Stimulated activated CD4-positive, alpha-beta T cell treated with anti-CD3 and anti-CD28 coated beads, Interleukin-15, amount 100 ng/mL, for 48 hours (primary cell): ENCODE measurements around the gene SCCPDH.

Source experiments
- DNase-seq, 2 donors: peaks; one replicate each; pipeline ENCODE4 v3.0.0-alpha.2; 2020; ENCODE audit warnings: low read depth in 2 of 2

SCCPDH gene

DNA sequence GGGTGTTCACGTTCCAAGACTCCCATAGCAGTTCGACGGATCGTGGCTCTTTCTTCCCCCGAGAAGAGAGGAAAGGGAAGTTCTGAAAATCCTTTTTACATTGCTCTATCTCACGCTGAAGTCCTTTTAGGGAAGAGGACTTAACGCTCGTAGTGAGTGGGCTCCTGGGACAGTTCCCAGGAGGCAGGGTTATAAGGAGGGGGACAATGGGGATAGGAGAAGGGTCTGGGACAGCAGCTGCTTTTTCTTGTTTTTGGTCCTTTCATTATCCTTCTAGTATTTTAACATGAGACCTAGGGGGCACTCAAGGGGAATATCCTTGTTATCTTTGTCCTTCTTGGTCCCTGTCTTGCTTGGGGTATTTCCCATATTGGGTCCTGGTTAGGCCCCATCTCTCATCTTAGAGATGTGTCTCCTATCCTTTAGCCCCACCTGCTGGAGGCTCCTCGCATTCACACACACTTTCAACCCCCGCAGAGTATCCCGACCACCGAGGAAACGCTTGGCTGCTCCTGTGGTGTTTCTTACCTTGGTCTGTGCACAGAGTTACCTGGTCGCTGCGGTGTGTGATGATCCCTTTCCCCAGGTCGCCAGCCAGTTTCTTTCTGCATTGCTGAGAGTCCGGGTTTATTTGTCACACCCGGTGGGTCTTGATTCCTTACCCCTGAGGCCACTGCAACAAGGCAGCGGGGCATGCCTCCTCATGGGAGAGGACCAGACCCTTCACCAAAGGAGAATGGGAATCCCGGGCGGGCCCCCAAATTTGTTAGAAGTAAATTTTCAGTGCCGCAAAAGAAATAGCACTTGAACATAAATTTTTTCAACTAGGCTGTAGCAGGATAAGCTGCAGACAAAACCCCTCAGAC lies 29.7 kb downstream of the SCCPDH start:
- DNase-seq: peak; percentile 27 to 38

DNA sequence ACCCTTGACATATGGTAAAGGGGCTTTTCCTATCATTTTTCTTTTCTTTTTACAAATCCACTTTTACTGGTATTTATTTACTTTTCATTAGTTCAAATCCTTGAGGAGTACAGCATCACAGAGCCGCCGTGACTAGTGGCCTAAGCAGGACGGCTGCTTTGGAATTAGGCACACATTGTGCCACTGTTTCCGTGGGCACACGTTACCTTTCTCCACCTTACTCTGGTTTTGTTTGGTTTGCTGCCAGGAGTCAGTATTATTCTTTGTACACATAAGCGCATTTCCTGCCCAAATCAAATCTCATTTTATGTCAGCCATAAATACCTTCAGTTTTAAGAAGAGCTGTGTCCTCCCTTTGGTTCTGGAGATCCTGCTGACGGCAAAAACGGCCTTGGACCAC lies 31.2 kb downstream of the SCCPDH start:
- DNase-seq: no peak

DNA sequence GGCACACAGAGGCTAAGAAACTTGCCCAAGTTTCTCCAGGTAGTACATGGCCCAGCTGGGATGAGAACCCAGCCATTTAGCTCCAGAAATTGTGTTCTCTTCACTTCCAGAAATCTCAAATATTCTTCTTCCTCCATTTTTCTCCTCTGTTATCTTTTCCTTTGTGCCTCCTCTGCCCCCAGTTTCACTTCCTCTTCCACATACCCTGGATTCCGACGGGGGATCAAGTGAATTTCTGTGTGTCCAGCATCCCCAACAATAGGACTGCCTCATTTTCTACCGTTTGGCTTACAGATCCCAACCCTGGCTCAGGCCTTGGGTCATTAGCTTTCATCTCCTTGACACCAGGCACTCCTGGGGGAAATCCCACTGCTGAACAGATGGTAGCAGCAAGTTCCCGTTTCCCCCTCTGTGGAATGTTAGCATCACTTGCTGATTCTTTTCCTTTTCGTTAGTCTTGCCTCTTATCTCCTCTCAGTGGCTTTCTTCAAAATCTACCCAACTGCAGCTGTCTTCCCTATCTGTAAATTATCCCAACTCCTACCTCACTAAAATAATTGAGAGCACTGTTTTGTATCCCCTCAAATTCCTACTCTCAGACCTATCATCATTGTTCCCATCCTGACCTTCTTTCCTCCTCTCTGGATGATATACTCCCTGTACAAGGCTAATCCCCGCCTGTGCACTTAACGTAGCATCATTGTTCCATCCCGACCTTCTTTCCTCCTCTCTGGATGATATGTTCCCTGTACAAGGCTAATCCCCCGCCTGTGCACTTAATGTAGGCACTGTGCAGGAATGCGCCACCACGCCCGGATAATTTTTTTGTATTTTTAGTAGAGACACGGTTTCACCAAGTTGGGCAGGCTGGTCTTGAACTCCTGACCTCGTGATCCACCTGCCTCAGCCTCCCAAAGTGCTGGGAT lies 36.5 kb downstream of the SCCPDH start:
- DNase-seq: no peak

DNA sequence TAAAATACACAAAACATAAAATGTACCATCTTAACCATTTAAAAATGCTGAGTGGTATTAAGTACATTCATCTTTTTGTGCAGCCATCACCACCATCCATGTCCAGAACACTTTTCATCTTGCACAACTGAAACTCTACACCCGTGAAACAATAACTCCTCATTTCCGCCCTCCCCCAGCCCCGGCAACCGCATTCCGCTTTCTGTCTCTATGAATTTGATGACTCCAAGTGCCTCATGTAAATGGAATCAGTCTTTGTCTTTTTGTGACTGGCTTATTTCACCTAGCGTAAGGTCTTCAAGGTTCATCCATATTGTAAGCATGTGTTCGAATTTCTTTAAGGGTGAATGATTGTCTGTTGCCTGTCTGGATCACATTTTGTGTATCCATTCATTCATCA lies 37.2 kb downstream of the SCCPDH start:
- no peak for DNase-seq

DNA sequence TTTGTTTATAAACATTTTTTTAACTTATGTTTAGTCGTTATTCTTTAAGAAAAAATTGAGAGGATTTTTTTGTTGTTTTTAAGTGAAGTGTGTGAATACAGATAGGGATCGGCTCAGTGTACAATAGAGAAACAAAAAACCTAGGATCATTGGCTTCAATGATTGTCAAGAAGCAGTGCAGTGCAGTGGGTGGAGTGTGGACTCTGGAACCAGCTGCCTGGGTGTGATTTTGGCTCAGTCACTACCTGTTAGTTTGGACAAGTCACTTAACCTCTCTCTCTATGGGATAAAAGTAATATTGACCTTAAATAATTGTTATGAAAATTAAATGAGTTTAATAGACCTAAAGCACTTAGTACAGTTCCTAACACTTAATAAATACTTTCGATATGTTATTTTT lies 41.3 kb downstream of the SCCPDH start:
- DNase-seq: no peak

DNA sequence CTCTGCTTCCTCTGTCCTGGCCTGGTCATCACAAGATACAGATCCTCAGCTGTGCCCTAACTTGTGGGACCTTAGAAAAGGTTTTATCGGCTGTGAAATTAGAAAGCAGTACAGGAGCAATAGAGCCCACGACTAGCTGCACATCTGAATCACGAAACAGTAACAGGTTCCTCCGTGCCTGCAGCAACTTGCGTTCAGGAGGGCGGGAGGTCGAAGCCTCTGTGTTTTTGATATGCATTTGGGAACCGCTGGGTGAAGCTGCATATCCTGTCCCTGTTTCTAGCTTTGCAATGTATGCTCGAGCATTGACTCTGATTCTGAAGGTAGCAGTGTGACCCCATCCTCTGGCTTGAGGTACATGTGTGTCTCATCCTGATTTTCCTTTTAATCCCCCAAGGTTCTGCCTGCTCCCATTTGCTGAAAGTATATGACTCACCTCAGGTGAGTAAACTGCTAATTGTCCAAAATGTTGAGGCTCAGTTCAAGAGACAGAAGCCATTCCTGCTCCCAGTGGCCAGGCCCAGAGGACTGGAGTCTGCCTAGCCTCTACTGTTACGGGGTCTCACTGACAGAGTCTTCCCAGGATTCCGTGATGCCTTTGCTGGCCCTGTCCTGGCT lies 44.3 kb downstream of the SCCPDH start:
- DNase-seq: no peak

DNA sequence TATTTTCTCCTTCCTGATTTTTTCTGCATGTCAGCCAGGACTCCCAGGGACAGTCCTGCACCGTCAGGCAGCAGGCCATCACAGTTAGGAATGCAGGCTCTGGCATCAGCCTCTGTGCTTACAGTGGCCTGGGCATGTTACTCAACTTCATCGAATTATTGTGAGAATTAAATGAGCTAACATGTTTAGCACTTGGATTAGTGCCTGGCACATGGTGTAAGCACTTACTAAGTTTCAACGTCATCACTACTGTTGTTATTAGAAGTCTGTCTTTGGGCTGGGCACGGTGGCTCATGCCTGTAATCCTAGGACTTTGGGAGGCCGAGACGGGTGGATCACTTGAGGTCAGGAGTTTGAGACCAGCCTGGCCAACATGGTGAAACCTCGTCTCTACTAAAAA lies 45.1 kb downstream of the SCCPDH start:
- no peak for DNase-seq

DNA sequence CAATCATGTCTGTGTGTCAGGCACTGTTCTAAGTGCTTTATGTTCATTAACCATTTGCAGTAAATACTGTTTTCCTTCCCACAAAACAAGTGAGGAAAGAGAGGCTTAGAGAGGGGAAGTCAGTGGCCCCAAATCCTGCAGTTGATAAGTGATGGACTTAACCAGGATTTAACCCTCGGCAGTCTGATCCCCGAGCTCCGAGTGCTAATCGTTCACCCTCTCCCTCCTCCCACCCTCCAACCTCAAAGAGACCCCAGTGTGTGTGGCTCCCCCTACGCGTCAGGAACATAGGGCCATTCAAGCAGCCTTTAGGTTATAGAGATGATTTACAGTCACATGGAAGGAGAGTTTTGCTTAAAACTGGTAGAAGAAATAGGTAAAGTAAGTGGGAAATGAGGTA lies 47.2 kb downstream of the SCCPDH start:
- DNase-seq: no peak

DNA sequence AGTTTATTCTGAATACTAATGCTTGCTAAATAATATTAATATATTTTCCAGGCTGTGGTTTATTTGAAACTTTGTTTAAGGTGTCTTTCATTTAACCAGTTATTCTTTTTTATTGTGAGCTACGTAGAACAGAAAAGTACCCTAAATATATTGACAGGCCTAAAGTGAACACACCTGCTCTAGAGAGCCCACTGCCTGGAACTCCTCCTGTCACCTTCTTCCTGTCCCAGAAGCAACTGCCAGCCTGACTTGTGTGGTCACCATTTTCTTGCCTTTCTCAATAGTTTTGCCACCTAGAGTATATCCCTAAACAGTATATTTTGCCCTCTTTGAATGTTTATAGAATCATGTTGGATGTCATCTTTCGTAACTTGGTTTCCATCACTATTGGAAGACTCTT lies 48.5 kb downstream of the SCCPDH start:
- no peak for DNase-seq

DNA sequence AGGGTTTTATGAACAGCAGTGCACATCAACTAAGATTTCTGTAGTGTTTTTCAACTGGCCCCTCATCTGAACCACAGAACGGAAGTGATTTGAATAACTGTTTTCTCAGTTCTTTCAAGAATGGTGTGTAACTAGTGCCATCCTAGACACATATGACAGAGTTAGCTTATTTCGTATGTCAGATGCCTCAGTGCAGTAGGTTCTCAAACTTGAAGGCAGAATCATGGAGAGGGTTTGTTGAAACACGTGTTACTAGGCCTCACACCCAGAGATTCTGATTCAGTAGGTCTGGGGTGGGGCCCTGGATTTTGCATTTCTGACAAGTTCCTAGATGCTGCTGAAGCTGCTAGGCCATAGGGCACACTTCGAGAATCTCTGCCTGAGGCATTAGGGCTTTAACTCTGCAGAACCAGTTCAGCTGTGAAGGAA lies 49.0 kb downstream of the SCCPDH start:
- DNase-seq: no peak

DNA sequence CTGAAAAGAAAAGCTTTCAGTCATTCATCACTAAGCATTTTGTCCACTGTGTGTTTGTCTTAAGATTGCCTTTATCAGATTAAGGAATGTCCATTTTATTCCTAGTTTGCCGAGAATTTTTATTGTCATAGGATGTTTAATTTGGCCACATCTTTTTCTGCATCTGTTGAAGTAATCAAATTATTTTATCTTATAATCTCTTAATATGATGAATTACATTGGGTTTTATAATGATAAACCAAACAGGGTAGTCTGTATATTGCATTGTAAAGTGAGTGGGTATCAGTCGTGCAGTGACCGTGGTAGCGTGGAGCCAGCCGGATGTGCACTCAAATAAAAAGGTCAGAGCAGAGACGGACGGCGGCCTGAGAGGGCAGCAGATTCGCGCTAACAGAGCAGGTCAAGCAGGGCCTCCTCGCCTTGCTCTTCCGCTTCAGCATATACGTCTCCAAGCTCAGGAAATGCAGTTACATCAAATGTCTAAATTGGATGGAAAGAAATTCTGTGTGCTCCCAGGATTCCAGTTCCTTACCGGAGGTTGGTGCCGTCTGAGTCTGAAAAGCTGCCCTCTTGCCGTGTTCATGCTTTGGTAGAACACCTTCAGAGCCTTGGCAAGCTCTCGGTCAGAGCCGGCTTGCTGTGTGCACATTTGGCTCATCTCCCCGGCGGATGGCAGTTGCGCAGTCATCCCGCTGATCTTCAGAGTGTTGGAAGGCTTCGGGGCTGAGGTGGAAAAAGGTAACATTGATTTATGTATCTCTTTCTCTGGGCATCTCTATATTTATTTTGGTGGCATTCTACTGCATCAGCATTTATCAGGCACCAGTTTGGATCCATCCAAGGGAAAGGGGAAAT lies 51.5 kb downstream of the SCCPDH start:
- no peak for DNase-seq

DNA sequence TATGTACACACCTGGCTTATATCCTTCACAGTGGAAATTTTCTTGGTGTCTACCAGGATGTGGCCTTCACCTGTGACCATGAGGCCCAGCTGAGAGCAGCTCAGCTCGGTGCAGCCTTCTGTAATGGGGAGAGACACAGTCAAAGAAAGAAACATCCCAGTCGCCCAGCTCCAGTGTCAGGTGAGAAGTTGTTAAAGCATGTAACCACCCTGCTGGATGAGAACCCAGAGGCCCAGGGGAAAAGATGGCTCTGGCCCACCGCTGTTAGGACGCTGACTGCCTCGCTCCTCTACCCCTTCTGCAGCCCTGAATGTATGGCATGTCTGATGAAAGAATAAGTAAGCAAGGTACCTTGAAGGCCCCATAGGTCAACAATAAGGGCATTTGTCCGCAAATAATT lies 52.7 kb downstream of the SCCPDH start:
- DNase-seq: no peak

DNA sequence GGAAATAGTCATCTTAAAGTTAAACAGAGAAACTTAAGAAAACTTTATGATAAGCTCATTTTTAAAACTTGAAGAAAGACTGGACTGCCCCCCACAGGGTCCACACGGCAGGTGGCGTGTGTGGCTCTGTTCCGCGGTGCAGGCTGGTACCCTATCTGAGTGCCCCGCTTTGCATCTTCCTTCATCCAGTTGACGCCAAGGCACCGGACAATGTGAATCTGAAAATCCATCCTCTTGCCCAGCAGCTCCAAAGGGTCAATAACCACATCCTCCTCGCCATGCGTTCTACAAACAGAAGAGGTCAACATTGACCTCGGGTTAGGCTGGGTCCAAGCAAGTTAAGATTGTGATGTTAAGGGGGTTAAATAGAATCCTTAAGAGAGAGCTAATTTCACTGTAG lies 54.5 kb downstream of the SCCPDH start:
- no peak for DNase-seq

DNA sequence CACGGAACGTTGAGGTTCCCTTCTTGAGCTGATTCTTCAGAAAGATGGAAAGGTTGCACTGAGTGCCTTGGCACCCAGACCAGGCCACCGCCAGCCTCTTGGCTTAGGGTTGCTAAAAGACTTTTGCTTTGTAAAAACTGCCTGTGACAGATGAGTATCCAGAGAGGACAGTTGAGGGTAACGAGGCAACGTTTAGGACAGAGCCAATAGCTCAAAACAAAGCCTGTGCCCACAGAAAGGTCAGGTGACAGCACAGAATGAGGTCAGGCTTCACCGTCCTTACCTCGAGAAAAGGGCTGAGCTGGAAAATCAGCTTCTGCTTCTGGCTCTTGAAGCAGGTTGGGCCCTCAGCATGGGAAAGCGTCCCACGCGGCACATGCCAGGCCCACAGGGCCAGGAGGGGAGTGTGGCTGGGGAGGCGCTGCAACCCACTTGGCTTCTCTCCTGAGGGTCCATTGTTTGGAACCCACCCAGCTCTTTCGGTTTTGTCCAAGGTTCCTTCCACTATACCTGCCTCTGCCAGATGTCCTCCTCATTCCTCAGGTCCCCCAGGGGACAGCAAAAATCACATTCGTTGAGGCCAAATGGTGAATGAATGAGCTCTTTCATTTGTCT lies 55.5 kb downstream of the SCCPDH start:
- DNase-seq: no peak

DNA sequence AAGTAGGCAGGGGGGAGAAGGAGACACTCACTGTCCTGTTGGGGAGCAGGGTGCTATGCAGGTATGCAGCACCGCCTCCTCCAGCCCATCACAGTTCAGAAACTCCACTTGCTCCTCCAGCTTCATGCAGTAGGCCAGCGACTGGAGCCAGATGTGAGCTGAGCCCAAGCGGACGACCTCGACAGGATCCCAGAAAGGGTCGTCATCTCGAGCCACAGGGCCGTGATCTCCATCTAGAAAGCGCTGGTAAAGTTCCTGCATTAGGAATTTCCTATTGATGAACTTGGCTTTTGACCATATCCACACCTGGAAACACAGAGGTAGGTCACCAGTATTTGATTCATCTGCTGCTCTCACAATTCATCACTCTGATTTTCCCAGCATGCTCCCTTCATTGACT lies 56.1 kb downstream of the SCCPDH start:
- no peak for DNase-seq

DNA sequence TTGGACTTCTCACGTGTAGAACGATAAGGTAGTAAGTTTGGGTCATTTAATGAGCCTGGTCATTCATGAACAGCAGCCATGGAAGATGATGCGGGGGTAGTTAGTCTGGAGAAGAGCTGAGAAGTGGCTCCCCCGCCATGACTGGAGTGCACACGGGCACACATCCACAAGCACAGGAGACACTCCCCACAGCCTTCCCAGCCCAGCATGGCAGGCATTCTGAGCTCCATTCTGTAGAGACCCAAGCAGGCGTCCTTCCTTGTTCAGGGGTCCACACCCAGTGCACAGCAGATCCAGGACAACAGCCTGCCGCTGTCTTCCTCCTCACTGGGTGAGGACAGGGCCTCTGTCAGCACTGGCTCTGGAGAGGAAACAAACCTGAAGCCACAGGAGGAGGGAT lies 57.0 kb downstream of the SCCPDH start:
- no peak for DNase-seq

DNA sequence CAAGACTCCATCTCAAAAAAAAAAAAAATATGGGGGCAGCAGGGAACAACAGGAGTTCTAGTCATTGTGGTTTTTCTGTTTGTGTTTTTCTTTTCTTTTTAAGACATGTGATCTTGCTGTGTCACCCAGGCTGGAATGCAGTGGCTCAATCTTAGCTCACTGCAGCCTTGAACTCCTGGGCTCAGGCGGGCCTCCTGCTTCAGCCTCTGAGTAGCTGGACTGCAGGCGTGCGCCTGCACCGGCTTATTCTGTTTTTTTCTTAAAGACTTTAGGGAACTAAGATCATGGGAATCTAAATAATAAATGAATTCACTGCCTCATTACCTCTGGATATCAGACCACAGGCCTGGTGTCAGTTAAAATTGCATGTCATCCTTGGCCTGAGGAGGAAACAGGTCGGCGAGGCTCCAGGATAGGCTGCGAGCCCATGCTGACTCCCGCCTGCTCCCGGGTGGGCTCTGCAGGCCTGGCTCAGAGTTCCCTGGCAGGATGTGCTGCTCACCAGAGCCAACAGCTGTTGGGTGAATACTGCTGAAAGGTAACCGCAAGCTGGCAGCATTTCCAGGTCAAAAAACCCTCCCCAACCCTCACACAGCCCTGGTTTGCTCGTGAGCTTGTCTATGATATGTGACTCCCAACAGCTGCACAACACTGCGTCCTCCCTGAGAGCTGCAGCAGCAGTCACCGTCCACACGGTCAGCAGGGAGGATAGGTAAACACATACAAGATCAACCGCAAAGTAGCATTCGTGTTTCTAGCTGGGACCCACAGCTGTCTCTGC lies 58.1 kb downstream of the SCCPDH start:
- DNase-seq: no peak

DNA sequence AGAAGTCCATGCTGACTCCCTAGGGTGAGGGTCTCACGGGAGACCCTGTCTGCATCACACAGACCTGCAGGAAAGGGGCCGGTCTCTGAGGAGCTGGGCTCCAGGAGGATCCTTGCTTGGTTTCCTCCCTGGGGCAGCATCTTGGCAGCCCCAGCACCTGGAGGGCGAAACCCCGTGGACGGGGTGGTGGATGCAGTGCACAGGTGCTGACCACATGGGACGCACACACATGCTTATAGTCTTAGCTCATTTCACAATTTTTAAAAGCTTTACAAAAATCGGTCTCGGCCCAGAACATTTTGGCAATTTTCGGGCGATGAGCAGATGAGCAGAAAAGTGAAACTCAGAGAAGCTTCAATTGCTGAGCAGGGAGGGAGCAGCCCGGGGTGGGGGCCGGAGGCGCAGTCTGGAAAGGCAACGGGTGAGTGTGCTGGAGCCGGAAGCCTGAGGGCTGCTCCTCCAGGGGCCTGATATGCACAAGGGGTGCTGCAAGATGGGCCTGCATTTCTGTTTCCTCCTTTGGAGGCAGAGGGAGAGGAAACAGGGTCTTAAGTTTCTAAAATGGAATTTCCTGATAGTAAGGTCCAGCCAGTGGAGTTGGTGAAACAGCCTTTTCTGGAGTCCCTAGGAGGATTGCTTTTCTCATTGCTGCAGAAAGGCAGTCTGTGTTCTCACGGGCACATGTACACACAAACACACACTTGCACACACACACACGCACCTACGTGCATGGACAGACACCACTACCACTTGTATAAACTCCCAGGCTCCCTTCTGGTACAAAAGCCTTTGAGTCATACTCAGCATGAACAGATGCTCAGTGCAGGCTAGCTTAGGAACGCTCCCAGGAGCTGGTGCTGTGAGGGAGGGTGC lies 60.6 kb downstream of the SCCPDH start:
- no peak for DNase-seq

DNA sequence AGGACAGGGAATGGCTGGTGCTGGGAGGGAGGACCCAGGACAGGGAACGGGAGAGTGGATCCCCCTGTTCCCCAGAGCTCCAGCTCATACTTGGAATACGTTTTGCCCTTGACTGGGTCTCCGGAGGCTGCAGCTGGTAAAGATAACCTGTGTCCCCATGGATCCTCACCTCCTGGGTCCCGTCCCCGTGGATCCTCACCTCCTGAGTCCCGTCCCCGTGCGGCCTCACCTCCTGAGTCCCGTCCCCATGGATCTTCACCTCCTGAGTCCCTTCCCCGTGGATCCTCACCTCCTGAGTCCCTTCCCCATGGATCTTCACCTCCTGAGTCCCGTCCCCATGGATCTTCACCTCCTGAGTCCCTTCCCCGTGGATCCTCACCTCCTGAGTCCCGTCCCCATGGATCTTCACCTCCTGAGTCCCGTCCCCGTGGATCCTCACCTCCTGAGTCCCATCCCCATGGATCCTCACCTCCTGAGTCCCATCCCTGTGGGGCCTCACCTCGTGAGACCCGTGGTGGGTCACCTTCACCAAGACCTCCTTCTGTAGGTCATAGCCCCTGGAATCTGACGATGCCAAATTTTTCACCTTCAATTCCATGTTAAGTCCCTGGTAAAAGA lies 61.4 kb downstream of the SCCPDH start:
- no peak for DNase-seq
